Measurements from ENCODE around the gene NR1I2.

The NR1I2 gene
- long read RNA-seq: 0 reads

- TF ChIP-seq POLR2AphosphoS5 (IDR thresholded peaks at IDR 0.05; ENCODE audit: low read depth) (no peak), REST (IDR thresholded peaks at IDR 0.05; ENCODE audit: insufficient replicate concordance, low read depth) (no peak), CTCF (IDR thresholded peaks at IDR 0.05; ENCODE audit: insufficient read depth, low read length) (no peak), GABPA (IDR thresholded peaks at IDR 0.05; ENCODE audit: low read depth) (no peak), SPI1 (IDR thresholded peaks at IDR 0.05; ENCODE audit: borderline replicate concordance, low read depth) (no peak)
- Histone ChIP-seq H3K27ac (replicated peaks) (peak within 1 kb of the TSS; percentile 83), H3K4me3 (replicated peaks; ENCODE audit: insufficient read depth, low read length) (no peak within 1 kb of the TSS), H3K27me3 (ENCODE audit: insufficient read depth, poor library complexity, severe bottlenecking) (no peaks in the 10 kb centered on the region)
- no peak for DNase-seq (ENCODE audit: low read depth in 1 of 2, low spot score in 1 of 2)
Observed at GRCh38 chr3:119781330-119782198, at the start of gene NR1I2. Gene NR1I2, plus strand, starts transcription at chr3:119782101.

- Histone ChIP-seq H3K27me3 (ENCODE audit: insufficient read depth, poor library complexity, severe bottlenecking) (no peaks in the 10 kb centered on the region), H3K4me3 (replicated peaks; ENCODE audit: insufficient read depth, low read length) (no peak overlapping the region), H3K27ac (replicated peaks) (no peak overlapping the region)
- TF ChIP-seq POLR2AphosphoS5 (IDR thresholded peaks at IDR 0.05; ENCODE audit: low read depth): no peak
- no peak for TF ChIP-seq REST (IDR thresholded peaks at IDR 0.05; ENCODE audit: insufficient replicate concordance, low read depth)
- TF ChIP-seq SPI1 (IDR thresholded peaks at IDR 0.05; ENCODE audit: borderline replicate concordance, low read depth): no peak
- TF ChIP-seq CTCF (IDR thresholded peaks at IDR 0.05; ENCODE audit: insufficient read depth, low read length): no peak
- TF ChIP-seq GABPA (IDR thresholded peaks at IDR 0.05; ENCODE audit: low read depth): no peak
- DNase-seq (ENCODE audit: low read depth in 1 of 2, low spot score in 1 of 2): no peak
Observed at GRCh38 chr3:119733812-119734211, 48.1 kb upstream of the NR1I2 start.

- DNase-seq (ENCODE audit: low read depth in 1 of 2, low spot score in 1 of 2): no peak
- Histone ChIP-seq H3K27me3 (ENCODE audit: insufficient read depth, poor library complexity, severe bottlenecking) (no peaks in the 10 kb centered on the region), H3K4me3 (replicated peaks; ENCODE audit: insufficient read depth, low read length) (no peak overlapping the region), H3K27ac (replicated peaks) (no peak overlapping the region)
- TF ChIP-seq POLR2AphosphoS5 (IDR thresholded peaks at IDR 0.05; ENCODE audit: low read depth) (no peak), REST (IDR thresholded peaks at IDR 0.05; ENCODE audit: insufficient replicate concordance, low read depth) (no peak), GABPA (IDR thresholded peaks at IDR 0.05; ENCODE audit: low read depth) (no peak), CTCF (IDR thresholded peaks at IDR 0.05; ENCODE audit: insufficient read depth, low read length) (no peak), SPI1 (IDR thresholded peaks at IDR 0.05; ENCODE audit: borderline replicate concordance, low read depth) (no peak)
Observed at GRCh38 chr3:119738741-119739140, 43.2 kb upstream of the NR1I2 start.
